GM20431 (cell line): ENCODE measurements around the gene USH2A.
"Not testable (repeated sequence)": the region's sequence is repeated elsewhere in the genome, so short reads cannot be mapped to it uniquely, and the experiment has no call there.

Experiments used
- in situ Hi-C: fragments of 300-500 bp; cut with MseI, MboI; formaldehyde crosslinking; loops from one replicate; pipeline ENCODE4 v1.15.0; 2020; ENCODE audit warnings: low sequenced_read_pairs; ENCODE audit not compliant: unreplicated experiment

USH2A gene

DNA sequence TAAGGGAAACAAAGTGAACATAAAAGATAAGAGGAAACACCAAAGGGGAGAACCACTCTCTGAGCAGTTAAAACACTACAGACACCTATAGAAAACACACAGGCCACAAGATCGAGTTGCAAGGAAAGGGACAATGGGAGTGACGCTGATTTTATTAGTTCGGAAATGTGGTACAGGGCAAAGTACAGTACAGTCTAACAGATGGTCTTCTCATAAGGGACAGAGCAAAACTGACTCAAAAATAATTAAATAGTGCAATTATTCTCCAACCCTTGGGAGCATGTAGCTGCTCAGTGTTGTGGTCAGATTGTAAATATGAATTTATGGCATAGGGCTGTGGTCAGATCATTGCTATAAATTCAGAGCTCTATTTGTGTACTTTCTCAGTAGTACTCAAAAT is 352.0 kb downstream of the USH2A start:
- in situ Hi-C loops: no loop called here

DNA sequence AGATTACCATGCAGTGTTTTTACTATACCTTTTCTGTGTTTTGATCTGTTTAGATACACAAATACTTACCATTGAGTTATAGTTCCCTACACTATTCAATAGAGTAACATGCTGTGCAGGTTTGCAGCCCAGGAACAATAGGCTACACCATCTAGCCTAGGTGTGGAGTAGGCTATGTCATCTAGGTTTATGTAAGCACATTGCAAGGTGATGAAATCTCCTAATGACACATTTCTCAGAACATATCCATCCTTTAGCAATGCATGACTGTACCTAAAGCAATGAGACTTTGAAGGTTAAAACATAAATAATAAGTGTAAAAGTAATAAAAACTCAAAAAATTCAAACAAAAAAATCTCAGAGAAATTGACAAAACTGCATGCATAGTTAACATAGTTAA is 358.6 kb downstream of the USH2A start:
- in situ Hi-C loops: no loop called here

DNA sequence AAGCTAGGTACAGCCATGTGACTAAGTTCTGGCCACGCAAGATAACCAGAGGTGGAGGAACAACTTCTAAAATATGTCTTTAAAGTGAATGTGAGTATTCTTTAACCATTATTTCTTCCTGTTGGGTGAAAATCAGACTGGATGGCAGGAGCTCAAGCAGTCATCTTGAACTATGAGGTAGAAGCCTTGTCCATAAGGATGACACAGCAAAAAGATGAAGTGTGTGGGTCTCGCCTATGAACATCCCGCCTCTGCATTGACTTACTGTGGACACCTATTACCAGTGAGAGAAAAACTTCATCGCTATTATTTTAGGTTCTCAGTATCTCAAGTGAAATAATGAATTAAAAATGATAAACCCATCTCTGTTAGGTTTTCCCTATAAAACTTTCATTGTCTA is 365.3 kb downstream of the USH2A start:
- in situ Hi-C loops: no loop called here

DNA sequence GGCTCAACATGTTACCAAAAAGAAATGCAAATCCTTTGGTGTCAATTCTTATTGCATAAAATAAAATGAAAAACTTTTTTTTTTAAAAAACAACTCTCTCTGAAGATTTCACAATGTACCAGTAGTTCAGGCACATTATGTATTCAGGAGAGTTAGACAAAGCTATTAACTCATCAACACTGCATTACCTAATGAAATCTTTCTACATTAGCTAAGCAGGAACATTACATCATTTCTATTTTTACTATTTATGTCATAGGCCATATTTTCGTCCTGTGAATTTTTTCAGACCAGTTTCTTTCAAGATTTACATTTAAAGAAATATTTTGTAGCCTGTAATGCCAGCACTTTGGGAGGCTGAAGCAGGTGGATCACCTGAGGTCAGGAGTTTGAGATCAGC is 366.2 kb downstream of the USH2A start:
- in situ Hi-C loops: no loop called here

DNA sequence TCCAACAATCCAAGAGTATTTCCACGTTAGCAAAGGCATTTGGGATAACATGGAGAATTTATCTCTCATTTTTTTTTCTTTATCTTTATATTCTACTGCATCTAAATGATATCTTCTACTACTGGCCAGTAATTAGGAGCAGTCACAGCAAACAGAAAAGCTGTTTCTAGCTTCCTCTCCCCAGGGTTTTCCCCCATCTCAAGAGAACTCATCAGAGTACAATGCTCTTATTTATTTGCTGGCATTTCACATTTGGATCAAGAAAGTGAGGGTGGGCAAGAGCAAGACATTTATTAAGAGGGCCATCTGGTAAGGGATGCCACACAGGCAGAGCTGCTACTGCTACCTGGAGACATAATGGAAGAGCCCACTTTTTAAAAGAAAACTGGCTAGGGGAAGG is 368.2 kb downstream of the USH2A start:
- in situ Hi-C loops: no loop called here

DNA sequence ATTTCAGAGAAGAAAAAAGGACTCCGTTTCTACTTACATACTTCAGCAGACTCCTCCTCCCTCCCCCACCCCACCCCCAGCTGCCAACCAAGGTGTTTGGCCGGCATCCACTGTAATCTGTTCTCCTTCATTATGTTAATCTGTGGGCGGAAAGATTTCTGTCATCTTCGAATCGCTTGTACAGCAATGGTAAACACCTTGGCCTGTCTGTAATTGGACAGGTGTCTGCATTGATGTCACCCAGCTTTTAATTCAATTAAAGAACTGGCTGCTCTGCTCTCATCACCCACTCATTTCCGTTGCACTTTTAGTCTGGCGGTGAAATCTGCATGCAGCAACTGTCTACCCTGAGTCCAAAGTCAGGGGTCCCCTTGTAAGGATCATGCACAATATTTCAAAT is 368.6 kb downstream of the USH2A start:
- in situ Hi-C loops: no loop called here

DNA sequence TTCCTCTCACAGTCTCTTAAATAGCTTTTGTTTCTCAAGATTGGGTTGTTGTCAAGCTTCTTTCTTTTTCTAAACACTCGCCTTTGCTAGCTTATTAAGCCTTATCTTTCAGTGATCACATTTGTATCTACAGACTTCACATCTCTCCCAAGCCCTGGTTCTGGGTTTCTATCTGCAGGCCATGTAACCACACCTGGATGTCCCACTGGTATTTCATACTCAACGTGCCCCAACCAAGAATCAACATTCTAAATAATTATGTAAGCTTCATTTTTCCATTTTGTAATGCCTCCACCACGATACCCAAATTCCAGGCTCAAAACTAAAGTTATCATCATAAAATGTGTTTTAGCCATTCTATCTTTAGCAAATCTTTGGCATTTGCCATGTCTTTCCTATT is 372.2 kb downstream of the USH2A start:
- in situ Hi-C loops: no loop called here

DNA sequence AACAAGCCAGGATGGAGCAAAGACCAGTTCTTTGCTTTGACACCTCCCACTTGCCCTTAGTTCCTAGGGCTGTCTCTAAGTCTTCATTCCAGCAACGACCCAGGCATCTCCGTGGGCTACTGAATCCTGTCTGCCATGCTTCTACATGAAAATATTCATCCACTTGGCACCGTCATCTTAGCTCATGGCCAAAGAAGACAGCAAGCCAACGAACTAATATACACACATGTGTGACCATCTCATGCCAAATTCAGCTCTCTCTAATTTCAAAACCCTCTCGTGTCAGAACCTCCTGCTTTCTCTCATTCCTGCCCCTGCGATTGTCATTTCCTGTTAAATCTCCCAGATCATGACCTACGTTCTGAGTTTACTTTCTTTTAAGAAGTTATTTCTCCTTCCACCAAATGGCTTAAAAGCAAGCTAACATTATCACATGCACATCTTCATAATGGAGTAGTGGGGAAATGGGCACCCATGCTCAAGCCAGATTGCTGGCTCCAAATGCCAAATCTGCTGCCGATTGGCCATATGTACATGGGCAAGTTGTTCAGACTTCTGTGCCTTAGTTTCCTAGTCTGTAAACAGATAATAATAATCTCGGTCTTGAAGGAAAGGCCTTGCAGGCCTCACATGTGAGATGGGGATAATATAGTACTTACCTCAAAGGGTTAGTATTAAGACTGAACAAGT is 373.4 kb downstream of the USH2A start:
- in situ Hi-C loops: no loop called here

DNA sequence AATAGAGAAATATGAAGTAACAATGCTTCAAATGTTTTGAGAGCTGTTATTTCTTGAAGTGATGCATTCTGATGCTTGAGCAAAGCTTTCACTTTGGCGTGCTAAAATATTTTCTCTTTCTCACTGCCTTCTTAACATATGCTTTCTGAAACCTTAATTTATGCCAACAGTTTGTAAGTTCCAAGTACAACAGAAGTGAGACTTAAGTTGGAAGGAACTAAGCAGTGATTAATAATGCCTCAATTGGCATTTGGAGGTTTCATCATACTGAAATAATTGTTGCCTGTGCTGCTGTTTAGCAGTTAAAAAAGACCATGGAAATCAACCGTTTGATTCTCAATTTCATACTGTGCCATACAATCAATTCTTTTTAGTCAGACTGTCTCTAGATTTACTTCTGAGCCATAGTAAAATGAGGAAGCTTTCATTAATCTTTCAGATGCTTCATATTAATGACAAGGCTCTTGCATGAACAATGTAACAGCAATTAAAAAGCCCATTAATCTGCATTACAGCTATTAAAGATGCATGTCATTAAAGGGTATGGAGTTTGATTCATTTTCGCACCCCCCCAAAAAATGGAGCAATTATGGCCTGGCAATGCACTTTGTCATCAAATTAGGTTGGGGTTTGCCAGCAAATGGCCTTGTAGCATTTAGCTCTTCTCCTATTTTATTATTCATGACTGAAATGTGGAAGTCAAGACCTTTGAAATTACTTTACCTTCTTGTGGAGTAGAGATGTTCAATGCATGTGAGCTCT is 375.3 kb downstream of the USH2A start:
- in situ Hi-C loops: no loop called here

DNA sequence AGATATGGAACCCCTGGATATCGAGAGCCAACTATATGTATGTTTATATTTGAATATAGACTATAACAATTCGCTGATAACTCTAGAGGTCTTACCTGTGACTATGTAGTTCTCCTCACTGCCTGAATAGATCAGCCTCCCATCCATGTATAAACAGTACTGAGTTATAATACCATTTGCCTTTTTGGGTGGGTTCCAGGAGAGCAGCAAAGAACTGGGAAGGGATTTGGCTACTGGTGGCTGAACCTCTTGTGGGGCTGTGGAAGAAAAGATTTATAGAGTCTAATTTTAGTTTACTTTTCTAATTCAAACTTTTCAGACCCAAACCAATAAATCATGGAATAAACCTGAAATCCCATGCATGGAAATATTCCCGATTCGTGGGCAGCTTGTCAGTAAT is 376.9 kb downstream of the USH2A start:
- in situ Hi-C loops: no loop called here

DNA sequence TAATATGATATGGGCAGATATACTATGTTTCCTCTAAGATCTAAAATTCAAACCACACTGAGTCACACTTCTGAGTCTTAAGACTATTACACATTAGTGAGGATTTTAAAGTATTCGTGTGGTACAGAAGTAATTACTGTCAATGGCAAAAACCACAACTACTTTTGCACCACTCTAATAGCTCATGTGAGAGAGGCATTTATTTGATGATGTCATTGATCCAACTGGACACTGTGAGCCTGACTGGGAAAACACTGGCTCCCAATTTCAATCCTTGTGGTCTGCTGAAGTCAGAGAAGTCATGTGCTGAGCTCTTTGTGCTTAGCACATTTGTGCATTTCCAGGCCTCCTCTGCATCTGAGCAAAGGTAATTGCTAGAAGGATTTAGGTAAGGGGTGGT is 377.8 kb downstream of the USH2A start:
- in situ Hi-C loops: no loop called here

DNA sequence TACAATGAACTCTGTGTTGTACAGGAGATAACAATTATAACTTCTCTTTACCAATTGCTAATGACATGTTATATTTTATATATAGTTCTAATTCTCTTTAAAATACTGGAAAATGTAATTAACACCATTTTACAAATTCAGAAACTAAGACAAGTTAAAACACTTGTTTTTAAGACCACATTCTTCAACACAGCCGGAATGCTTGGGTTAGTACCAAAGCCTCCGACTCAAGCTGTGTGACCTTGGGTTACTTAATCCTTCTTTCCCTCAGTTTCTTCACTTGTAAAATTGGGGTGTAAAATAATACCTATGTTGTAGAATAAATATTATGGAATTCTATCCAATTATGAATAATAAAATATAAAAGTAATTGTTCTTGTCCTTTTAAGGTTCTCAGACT is 378.7 kb downstream of the USH2A start:
- in situ Hi-C loops: no loop called here

DNA sequence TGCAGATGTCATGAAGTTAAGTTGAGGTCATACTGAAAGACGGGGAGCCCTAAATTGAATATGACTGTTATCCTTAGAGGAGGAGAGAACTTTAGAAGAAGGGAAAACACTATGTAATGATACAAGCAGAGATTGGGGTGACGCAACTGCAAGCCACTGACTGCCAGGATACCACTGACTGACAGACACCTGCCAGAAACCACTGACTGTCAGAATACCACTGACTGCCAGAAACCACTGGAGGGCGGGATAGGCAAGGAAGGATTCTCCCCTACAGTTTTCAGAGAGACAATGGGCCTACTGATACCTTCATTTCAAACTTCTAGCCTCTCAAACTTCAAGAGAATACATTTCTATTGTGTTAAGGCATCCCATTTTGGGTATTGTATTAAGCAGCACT is 388.7 kb downstream of the USH2A start:
- in situ Hi-C loops: no loop called here

DNA sequence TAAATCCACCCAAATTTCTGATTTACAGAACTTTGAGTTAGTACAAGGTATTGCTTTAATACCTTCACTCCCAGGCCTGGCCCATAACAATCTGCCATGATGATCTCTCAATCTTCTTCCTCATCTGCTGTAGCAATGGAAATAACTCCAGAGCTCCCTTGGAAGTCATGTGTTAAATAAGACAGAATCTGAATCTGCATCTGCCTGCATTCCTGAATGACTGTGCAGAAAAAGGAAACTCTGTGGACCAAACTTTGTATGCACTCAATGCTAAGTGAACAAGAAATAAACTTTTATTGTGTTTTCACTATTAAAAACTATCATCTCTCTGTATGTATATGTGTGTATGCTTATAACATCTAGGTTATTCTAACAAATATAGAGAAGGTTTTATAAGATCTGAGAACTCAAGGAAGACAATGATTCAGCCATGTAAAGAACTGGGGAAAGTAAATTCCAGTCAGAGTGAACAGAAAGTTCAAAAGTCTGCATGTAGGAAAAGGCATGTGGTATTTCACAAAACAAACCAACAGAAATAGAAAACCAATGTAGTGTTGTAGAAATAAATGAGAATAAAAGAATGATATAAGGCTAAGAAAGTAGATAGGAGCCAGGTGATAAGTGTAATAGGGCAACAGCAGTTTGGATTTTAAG is 390.2 kb downstream of the USH2A start:
- in situ Hi-C loops: no loop called here

DNA sequence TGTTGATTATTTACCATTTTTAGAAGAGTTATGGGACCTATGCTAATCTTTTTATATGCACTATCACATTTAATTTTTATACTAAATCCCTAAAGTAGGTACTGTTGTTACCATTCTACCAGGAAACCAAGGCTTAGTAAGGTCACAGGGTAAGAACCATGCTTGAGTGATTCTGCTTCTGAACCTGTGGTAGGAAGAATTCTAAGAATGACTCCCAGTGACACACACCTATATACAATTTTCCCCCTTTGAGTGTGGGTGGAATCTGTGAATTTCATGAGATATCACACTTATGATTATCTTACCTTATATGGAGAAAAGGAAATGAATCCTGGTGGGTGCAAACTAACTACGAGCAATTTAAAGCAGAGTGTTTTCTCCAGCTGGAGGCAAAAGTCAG is 391.0 kb downstream of the USH2A start:
- in situ Hi-C loops: no loop called here

DNA sequence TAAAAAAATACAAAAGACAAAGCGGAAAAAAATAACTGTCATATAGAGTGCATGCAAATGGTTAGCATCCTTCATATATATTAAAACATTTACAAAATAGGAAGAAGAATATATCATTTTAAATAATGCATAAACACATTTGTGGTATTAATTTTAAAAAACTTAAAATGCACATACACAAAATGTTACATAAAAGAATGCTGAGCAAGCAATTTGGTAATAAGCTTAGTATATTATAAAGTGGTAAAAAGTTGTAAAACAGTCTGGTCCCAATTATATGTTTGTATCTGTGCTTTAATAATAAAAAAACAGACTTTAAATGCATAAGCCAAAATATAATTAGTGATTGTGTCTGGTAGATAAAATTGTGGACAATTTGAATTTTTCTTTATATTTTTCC is 394.6 kb downstream of the USH2A start:
- in situ Hi-C loops: no loop called here

DNA sequence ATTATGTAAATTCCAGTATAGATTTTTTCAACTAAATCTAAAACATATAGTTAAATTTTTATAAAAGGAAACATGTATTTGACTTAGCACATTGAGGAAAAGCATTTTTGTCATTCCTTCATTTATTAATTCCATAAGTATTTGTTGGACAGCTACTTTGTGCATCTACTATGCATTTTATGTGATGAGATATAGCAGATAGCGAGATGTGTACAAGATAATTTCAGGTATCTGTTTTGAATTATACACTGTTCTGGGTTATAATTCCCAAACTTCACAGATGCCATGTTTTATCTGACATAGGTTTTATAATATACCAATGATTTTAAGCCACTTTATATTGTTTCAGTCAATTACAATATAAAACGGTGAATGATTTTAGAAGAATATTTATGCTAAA is 398.7 kb downstream of the USH2A start:
- in situ Hi-C loops: no loop called here

DNA sequence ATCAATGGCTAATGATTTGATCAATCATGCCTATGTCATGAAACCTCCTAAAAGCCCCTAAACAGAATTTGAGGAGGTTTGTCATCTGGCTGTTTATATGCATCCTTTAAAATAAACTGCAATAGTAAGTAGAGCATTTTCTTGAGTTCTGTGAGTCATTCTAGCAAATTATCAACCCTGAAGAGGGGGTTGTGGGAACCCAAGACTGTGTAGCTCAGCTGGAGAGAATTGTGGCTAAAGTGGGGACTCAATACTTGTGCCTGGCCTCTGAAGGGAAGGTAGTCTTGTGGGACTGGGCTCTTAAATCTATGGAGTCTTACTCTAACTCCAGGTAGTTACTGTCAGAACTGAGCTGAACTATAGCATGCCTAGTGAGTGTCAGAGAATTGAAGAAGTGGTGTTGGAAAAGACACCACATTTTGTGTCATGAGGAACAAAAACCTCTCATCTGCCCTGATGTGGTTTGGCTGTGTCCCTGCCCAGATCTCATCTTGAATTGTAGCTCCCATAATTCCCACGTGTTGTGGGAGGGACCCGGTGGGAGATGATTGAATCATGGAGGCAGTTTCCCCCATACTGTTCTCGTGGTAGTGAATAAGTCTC is 402.4 kb downstream of the USH2A start:
- in situ Hi-C loops: no loop called here

DNA sequence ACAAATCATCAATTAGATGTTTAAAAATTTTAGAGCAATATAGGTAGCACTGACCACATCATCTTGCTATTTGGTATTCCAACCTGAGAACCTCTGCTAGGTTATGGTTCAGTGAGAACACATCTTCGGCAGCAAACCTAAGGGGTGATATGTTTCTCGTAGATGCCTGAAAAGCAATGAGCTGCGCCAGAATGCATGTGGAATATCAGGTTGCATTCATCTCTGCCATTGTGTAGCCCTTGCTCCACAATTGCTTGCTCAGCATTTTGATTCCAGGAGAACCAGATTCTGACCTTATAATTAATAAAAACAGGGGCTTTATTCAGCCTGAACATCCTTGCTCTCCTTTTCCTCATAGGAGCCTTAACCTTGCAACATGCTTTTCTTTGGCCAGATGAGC is 408.1 kb downstream of the USH2A start:
- in situ Hi-C loops: no loop called here

DNA sequence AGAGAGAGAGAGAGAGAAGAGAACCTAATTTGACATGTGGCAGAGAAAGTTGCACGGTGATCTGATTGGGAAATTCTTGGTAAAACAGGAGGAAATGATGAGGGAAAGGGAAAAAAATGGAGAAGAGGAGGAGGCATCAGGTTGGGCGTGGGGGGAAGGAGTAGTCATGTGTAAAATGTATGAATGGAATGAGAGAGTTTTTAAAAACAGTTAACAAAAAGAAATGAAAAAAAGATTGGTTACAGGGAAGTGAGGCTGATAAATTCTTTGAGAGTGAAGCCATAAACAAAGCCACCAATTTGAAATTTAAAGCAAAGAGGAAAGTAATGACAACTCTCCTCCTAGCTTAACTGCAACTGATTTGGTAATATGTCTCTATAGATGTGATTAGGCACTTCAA is 409.2 kb downstream of the USH2A start:
- in situ Hi-C loops: no loop called here

DNA sequence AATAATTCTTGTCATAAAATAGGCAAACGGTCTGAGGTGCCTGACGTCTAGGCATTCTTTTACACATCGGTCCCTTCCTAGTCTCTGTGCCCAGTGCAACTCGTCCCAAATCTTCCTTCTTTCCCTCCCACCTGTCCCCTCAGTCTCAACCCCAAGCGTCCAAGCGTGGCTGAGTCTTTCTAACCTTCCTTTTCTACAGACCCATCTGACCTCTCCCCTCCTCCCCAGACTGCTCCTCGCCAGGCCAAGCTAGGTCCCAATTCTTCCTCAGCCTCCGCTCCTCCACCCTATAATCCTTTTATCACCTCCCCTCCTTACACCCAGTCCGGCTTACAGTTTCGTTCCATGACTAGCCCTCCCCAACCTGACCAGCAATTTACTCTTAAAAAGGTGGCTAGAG is 413.8 kb downstream of the USH2A start:
- in situ Hi-C loops: not testable (repeated sequence)
